GM19455 (cell line): Measurements from ENCODE around the gene TCN2.
"Not testable (repeated sequence)": the region's sequence is repeated elsewhere in the genome, so short reads cannot be mapped to it uniquely, and the experiment has no call there.

ENCODE experiments used
- ATAC-seq: cut with Tn5 transposase; IDR thresholded peaks from one replicate; pipeline ENCODE4 v1.9.1; 2021; ENCODE audit not compliant: unreplicated experiment

The TCN2 gene

GRCh38 chr22:30606455-30607299, at the start of gene TCN2:
TSS of gene TCN2 (plus strand) at chr22:30607174. CDS start at chr22:30607332, 158 bp downstream.
- no peak for ATAC-seq

- no peak for ATAC-seq
Observed at GRCh38 chr22:30557243-30557642, 49.7 kb upstream of the TCN2 start.

DNA sequence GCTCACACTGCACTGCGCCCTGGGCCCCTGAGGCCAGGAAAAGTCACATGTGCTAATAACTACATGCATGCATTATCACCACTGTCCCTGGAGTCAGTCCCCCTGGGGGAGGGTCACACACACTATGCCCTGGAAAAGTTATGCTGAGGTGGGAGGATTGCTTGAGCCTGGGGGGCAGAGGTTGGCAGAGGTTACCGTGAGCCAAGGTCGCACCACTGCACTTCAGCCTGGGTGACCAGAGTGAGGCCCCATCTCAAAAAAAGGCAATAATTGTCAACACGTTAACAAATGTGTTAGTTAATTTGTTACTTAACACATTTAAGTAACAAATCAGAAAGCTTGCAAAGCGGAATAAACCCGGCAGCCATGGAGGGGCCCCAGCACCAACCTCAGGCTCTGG, 47.1 kb upstream of the TCN2 start:
- ATAC-seq, result no peak

DNA sequence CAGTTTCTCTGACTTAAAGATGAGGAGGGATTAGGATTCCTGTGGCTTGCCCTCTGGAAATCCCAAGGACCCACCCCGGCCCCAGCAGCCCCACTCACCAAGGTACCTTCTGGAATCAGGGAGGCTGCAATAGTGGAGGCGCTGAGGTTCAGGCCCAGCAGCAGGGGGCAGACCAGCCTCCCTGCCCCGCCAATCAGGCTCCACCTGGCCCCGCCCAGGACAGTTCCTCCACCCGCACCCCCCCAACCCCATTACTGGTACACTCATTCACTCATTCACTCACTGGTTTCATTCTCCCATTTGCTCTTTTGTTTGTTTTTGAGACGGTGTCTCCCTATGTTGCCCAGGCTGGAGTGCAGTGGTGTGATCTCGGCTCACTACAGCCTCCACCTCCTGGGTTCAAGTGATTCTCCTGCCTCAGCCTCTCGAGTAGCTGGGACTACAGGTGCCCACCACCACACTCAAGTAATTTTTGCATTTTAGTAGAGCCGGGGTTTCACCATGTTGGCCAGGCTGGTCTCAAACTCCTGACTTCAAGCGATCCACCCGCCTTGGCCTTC, 46.3 kb upstream of the TCN2 start:
- not testable (repeated sequence) for ATAC-seq

- no peak for ATAC-seq
Observed at GRCh38 chr22:30561402-30562189, 45.4 kb upstream of the TCN2 start.

- no peak for ATAC-seq
Observed at GRCh38 chr22:30562366-30562765, 44.6 kb upstream of the TCN2 start.

DNA sequence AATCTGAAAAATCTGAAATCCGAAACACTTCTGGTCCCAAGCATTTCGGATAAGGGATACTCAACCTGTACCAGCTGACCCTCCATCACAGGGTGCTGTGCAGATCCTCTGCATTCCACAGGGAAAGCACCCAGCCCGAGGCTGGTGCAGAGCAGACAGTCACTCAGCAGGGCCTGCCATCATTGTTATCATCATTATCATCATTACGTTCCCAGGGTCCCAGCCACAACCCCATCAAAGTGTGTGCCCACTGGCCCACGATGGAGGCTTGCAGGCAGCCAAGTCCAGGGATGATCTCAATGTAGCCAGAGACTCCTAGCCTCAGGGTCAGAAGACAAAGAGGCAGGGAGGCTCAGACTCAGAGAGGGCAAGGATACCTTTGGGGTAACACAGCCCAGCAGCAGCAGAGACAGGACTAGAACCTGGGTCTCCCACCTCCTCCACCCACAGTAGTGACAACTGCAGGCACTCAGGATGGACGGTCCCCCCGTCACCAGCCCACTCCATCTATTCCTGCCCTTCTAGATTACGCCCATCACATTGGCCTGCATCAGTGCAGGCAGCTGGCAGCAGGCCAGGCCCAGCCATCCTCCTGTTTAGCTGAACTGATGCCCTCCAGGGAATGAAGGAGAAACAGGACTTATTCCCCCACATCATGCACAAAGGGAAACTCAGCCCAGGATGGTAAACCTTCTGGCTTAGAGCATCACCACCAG, 42.8 kb upstream of the TCN2 start:
- no peak for ATAC-seq

DNA sequence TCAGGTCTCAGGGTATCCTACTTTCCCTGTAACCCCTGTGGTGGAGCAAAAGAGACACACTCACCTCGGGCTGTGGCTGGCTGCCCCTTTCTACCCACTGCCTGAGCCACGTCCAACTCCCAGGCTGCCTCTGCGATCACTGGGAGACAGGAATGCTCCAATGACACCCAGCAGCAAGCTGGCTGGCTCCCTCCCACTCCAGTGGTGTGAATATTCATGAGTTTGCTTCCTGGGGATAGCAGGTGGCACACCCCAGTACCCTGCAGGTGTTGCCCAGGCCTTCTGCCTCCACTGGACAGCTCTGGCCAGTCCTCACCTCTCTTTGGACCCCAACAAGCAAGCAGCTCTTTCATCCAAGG, 42.2 kb upstream of the TCN2 start:
- no peak for ATAC-seq

DNA sequence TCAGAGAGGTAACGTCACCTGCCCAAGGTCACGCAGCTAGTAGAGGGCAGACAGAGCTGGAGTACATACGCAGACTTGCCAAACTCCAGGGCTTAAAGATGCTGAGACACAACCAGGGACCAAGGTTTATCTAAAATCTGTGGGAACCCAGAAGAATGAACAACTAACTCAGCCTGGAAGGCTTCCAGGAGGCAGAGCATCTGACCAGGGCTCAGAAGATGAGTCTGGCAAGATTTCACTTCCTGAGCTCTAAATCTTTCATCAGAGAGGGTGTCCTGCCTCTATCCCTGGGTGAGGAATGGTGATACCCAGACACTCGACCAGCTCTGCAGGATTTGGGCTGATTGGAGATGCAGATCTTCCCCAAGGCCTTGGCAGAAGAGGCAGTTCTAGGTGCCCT, 41.6 kb upstream of the TCN2 start:
- no peak for ATAC-seq

DNA sequence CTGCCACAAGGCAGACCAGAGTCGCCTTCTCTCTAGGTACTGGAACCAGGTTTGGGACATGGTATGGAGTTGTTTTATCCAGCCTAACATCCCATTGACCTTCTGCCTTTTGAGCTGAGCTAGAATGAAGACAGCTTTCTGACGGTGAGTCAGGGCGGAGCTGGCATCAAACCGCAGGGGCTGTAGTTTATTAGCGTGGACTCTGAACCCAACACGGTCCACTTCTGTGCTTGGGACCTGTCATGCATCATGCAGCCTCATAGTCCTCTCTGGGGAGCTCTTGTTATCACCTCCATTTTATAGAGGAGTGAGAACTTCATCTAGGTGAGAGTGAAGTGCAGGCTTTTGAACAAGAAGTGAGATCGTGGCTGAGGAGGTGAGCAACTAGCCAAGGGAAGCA, 40.8 kb upstream of the TCN2 start:
- no peak for ATAC-seq

DNA sequence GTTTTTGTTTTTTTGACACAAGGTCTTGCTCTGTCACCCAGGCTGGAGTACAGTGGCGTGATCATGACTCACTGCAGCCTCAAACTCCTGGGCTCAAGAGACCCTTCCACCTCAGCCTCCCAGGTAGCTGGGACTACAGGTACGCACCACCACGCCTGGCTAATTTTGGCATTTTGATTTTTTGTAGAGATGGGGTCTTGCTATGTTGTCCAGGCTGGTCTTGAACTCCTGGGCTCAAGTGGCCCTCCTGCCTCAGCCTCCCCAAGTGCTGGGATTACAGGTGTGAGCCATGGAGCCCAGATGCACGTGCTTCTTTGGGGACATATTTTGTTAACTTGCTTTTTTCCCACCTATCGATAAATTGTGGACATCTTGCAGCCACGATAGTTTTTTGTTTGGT, 39.7 kb upstream of the TCN2 start:
- ATAC-seq, result not testable (repeated sequence)

DNA sequence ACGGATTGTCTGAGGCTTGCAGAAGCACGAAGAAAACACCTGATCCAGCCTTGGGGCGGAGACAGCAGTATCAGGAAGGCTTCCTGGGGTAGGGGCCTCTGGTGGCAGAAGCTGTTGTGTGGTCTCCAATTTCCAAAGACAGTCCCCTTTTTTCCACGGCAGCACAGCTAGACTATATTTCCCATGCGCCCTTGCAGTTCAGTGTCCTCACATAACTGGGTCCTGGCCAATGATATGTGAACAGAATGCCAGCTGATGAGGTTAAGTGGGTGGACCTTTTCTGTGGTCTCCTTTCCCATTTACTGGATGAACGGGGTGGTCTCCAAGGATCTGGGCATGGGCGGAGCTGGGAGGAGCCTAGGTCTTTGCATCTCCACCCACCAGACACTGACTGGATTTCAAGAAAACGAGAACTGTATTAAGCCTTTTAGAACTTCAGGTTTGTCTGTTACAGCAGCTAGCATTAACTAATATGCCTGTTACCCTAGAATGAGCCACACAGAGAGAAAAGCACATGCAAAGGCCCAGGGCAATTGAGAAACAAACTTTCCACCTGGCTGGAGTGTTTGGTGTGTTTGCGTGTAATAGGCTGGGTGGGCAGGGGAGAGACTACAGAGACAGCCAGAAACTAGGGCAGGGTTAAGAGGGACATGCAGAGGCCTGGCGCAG, 38.7 kb upstream of the TCN2 start:
- no peak for ATAC-seq

DNA sequence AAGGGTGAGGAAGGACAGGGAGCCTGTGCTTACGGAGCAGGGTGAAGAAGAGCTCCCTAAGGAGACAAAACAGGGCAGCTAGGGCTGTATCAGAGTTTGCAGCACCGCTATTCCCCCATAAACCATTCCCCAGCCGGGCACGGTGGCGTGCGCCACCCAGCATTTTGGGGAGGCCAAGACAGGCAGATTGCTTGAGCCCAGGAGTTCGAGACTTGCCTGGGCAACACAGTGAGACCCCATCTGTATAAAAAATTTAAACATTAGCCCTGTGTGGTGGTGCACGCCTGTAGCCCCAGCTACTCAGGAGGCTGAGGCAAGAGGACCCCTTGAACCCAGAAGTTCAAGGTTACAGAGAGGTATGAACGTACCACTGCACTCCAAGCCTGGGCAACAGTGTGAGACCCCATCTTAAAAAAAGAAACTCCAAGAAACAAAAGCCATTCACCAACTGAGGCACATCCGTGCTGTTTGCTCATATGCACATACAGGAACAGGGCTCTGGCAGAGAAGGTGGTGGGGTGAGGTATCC, 37.2 kb upstream of the TCN2 start:
- ATAC-seq, result no peak

DNA sequence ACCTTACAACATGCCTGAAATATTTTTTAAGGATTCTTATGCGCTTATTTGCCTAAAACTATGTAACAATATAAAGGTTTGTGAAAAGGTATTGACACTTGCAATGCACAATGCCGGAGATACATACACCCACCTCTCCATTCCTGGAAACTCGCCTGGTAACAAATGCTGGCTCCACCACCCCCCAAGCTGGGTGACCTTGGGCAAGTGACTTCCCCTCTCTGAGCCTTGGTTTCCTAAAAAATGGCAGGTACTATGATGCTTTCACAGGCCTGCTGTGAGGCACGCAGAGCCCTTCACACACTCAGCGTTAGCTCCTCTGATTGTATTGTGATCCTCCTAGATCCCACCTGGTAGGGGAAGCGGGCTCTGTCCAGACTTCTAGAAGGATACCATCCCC, 34.8 kb upstream of the TCN2 start:
- ATAC-seq, result no peak

DNA sequence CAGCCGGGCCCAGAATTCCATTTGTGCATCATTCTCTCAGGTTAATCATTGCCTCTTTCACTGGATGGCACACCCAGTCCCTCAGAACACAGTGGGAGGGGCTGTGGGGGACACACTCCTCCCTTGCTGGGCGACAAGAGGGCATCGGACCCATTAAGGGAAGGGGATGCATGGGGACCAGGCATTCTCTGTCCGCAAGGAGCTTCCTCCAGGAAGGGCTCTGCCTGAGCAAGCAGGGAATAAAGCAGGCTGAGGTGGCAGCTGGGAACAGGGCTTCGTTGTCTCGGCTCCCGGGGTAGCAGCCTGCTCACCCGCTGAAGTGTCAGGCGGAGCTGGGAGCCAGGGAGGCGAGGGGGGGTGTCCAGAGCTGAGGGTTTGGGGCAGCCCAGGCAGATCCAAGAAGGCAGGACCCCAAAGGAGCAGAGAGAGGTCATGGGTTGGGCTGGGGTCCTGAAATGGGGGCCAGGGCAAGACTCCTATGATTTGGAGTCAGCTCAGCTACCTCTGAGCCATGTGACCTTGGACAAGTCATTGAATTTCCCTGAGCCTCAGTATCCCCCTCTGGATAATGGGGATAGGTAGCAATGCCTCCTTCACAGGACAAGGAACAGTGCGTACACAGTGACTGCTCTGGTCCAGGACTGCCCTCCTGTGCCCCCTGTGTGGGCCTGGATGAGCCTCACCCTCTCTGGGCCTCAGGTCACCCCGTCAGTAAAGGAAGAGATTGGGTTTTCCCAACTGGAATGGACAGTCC, 34.0 kb upstream of the TCN2 start:
- ATAC-seq, result no peak

DNA sequence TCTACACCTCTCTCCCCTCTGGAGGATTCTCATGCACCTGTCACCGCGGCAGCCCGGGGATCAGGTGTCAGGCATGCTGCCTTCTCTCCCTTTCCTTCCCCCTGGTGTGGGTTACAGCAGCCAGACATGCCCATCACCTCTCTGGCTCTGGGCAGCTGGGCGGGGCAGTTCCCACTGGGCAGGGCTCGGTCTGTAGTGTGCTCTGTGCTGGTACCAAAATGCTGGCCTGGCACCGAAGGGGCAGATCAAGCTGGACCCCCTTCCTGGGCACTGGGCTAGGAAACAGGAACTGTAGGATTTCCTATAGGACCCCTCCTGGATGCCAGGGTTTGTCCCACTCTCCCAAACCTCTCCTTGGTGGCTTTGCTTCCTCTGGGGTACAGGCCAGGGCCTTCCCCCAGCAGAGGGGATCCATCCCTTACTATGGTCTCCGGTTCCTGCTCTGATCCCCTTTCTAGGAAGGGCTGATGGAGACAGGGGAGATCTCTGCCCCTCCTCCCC, 33.3 kb upstream of the TCN2 start:
- no peak for ATAC-seq

GRCh38 chr22:30574095-30574981, 32.6 kb upstream of the TCN2 start, which contains the start of gene GAL3ST1:
TSS of gene GAL3ST1 (minus strand) at chr22:30574665. CDS start at chr22:30557392, 17,273 bp downstream.
- ATAC-seq, result no peak

DNA sequence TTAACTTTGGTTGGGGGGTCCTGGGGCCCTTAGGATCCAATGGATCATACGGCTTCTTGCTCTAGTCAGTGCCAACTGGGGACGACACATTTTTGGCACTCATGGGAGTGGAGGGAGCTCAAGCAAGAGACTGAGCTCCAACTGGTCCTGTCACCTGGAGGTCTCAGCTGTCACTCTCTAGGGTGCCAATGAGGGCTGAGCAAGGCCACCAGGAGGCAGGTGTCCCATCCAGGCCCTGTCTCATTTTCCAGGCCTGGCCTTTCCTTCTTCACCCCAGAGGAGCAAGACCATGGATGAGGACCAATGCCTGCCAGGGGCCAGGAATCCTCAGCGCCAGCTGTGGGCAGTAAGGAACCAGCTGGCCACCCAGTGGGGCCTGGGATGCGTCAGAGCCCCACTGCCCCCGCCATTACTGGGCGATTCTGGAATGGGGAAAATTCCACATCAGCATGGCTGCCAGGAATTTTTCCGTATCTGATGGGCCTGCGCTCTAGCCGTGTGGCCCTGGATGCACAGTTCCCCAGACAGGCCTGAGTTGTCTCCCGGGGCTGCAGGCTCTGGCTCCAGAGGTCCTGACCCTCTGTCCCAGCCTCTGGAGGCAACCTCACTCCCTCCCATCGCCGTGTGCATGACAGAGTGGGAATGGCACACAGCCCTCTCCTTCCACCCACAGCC, 31.8 kb upstream of the TCN2 start:
- no peak for ATAC-seq
